Esophagus squamous epithelium (tissue), 5 donors: ENCODE measurements around the gene SPATA17. TPM values are rescaled to one million over a fixed set of nuclear protein-coding genes. Genes with fewer than 3 reads are reported as not detected.

Experiments
- DNase-seq: peaks from one replicate; lab custom pipeline; 2025; lab: John Stamatoyannopoulos, UW
- H3K27ac ChIP-seq, 4 donors: fragments of 200-600 bp; sonication (generic); one replicate each; pipeline ENCODE4 v1.5.1; 2016 to 2019; ENCODE audit warnings: mild to moderate bottlenecking in 1 of 4
- H3K27me3 ChIP-seq, 4 donors: fragments of 200-600 bp; sonication (generic); 1 replicate in 3 of 4; 2 replicates in 1 of 4; pipeline versions ENCODE4 v1.5.1 to v1.6.0; 2017 to 2021; ENCODE audit warnings: antibody characterized with exemption in 1 of 4
- H3K36me3 ChIP-seq, 3 donors: fragments of 200-600 bp; sonication (generic); one replicate each; pipeline ENCODE4 v1.5.1; 2016 to 2019
- H3K4me1 ChIP-seq, 3 donors: fragments of 200-600 bp; sonication (generic); one replicate each; pipeline ENCODE4 v1.5.1; 2017 to 2019
- H3K4me3 ChIP-seq, 4 donors: fragments of 200-600 bp; sonication (generic); 1 replicate in 3 of 4; 2 replicates in 1 of 4; pipeline ENCODE4 v1.5.1; 2016 to 2019; ENCODE audit warnings: mild to moderate bottlenecking in 2 of 4, moderate library complexity in 1 of 4
- H3K9me3 ChIP-seq, 3 donors: fragments of 200-600 bp; sonication (generic); one replicate each; pipeline ENCODE4 v1.5.1; 2016 to 2019
- POLR2A ChIP-seq, 4 donors: fragments of 450-650 bp; IDR thresholded peaks; one replicate each; pipeline ENCODE4 v1.6.1; 2017; ENCODE audit warnings: antibody characterized with exemption in 4 of 4, mild to moderate bottlenecking in 4 of 4, moderate library complexity in 3 of 4
- WGBS, 2 donors: methylation state at CpG; one replicate each; pipeline ENCODE4 v1.1.5; 2018; 5-methylcytosine and 5-hydroxymethylcytosine counted together
- intact Hi-C: fragments of 100-400 bp; cut with DNase I; formaldehyde crosslinking; loops from one replicate; pipeline ENCODE4 v1.15.0; 2022
- total RNA-seq, 4 donors: library from RNA; depleted of rRNA; stranded (reverse); fragments of >200 nt; gene quantifications; one replicate each; pipeline ENCODE4 v1.1.0, GENCODE V29; 2016
- TF ChIP-seq, protein P1 (sequence below), 6 experiments: fragments of 450-650 bp in 4 of 6; fragments of 200-600 bp in 2 of 6; sonication (generic) in 2 of 6; IDR thresholded peaks; one replicate each; pipeline ENCODE4 v1.5.1; 2016 to 2019; ENCODE audit warnings: antibody characterized with exemption in 6 of 6, mild to moderate bottlenecking in 4 of 6, moderate library complexity in 4 of 6
- donor health status: DM: yes; HTN: yes; CAD: no.

The SPATA17 gene
- total RNA-seq, 4 donors from 2014 or later: 0.11 to 0.19 (median 0.13) TPM; not detected in 1

DNA sequence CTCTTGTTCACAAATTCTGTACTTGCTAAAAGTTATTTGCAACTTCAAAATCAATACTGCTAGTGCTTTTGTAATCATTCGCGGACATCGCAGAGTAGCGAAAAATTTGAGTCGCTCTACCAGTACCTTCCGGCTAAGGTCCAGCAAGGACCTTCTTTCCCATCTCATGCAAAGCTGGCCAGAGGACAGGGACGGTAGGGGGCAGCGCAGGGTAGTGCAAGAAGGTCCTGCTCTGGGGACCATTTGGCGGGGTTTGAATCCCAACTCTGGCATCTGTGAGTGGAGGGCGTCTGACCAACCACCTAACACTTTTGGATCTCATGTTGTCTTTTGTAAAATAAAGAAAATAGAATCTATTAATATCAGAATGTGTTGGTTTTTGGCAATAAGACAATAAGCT lies 258.3 kb downstream of the SPATA17 start:
- no peaks in the 10 kb centered on the region for H3K36me3 ChIP-seq
- TF ChIP-seq, protein P1, sequence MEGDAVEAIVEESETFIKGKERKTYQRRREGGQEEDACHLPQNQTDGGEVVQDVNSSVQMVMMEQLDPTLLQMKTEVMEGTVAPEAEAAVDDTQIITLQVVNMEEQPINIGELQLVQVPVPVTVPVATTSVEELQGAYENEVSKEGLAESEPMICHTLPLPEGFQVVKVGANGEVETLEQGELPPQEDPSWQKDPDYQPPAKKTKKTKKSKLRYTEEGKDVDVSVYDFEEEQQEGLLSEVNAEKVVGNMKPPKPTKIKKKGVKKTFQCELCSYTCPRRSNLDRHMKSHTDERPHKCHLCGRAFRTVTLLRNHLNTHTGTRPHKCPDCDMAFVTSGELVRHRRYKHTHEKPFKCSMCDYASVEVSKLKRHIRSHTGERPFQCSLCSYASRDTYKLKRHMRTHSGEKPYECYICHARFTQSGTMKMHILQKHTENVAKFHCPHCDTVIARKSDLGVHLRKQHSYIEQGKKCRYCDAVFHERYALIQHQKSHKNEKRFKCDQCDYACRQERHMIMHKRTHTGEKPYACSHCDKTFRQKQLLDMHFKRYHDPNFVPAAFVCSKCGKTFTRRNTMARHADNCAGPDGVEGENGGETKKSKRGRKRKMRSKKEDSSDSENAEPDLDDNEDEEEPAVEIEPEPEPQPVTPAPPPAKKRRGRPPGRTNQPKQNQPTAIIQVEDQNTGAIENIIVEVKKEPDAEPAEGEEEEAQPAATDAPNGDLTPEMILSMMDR (IDR thresholded peaks at IDR 0.05): no peak
- TF ChIP-seq POLR2A (IDR thresholded peaks at IDR 0.05): no peak
- no peak for DNase-seq
- H3K9me3 ChIP-seq: no peaks in the 10 kb centered on the region
- intact Hi-C loops: no loop called here
- H3K4me1 ChIP-seq: no peaks in the 10 kb centered on the region
- WGBS, 2 donors: 69 to 72% methylated on average over 9 to 10 of the region's 10 CpGs
- no peaks in the 10 kb centered on the region for H3K27me3 ChIP-seq
- H3K27ac ChIP-seq: no peak overlapping the region
- H3K4me3 ChIP-seq: no peak overlapping the region

DNA sequence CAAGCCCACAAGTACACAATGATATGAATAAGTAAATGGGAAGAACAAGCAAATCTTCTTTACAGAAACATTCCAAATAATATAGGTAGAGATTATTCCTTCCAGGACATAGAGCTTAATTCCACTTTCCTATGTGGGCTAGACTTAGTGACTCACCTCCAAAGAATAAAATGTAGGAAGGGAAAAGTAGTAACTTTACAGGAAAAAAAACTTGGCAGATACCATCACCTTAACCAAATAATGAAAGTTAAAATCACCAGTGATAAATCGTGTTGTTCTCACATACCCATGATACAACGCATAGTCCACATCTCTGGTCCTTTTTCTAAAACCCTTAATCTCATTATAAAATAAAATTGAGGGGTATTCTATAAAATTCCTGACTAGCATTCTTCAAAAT lies 260.8 kb downstream of the SPATA17 start:
- 83 to 87% methylated on average over 2 of the region's 2 CpGs for WGBS, 2 donors
- no peak for DNase-seq
- TF ChIP-seq, protein P1 (IDR thresholded peaks at IDR 0.05): no peak
- TF ChIP-seq POLR2A (IDR thresholded peaks at IDR 0.05): no peak
- Histone ChIP-seq H3K27me3 (no peaks in the 10 kb centered on the region), H3K36me3 (no peaks in the 10 kb centered on the region), H3K9me3 (no peaks in the 10 kb centered on the region), H3K4me1 (no peaks in the 10 kb centered on the region), H3K27ac (no peak overlapping the region), H3K4me3 (no peak overlapping the region)
- intact Hi-C loops: no loop called here

DNA sequence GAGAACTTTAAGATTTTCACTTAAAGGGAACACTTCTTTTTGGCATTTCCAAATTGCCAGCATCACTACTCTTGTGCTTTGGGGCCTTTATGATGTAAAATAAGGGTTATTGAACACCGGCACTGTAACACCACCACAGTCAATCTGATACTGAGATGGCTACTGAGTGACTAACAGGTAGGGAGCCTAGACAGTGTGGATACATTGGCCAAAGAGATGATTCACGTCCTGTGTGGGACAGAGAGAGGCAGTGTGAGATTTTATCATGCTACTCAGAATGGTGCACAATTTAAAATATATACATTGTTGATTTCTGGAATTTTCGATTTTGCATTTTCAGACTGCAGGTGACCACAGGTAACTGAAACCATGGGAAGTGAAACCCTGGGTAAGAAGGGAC lies 261.6 kb downstream of the SPATA17 start:
- 57 to 59% methylated on average over 3 of the region's 3 CpGs for WGBS, 2 donors
- Histone ChIP-seq H3K27ac (no peak overlapping the region), H3K9me3 (no peaks in the 10 kb centered on the region), H3K4me1 (no peaks in the 10 kb centered on the region), H3K36me3 (no peaks in the 10 kb centered on the region), H3K4me3 (no peak overlapping the region), H3K27me3 (no peaks in the 10 kb centered on the region)
- TF ChIP-seq POLR2A (IDR thresholded peaks at IDR 0.05): no peak
- TF ChIP-seq, protein P1 (IDR thresholded peaks at IDR 0.05): no peak
- DNase-seq: no peak
- intact Hi-C loops: no loop called here

DNA sequence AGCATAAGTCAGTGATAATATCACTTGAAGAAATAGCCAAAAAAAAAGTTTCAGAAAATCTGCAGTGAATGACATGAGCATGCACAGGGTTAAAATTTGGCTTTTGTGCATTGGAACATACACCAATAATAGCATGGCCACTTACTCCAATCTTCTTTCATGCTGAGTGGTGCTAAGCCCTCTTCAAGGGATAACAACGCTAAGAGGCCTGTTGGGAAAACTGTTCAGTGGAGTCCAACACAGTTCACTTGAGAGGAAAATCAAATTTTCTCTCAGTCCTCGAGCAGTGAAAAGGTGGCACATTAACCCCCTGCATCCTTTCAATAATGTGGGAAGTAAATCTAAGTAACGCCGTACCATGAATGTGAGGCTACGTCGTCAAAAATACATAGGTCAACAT lies 264.7 kb downstream of the SPATA17 start:
- intact Hi-C loops: no loop called here
- TF ChIP-seq, protein P1 (IDR thresholded peaks at IDR 0.05): no peak
- TF ChIP-seq POLR2A (IDR thresholded peaks at IDR 0.05): no peak
- no peaks in the 10 kb centered on the region for H3K9me3 ChIP-seq
- H3K27me3 ChIP-seq: no peaks in the 10 kb centered on the region
- no peaks in the 10 kb centered on the region for H3K4me1 ChIP-seq
- 64 to 74% methylated on average over 6 of the region's 6 CpGs for WGBS, 2 donors
- no peak for DNase-seq
- no peaks in the 10 kb centered on the region for H3K36me3 ChIP-seq
- H3K4me3 ChIP-seq: no peak overlapping the region
- no peak overlapping the region for H3K27ac ChIP-seq

DNA sequence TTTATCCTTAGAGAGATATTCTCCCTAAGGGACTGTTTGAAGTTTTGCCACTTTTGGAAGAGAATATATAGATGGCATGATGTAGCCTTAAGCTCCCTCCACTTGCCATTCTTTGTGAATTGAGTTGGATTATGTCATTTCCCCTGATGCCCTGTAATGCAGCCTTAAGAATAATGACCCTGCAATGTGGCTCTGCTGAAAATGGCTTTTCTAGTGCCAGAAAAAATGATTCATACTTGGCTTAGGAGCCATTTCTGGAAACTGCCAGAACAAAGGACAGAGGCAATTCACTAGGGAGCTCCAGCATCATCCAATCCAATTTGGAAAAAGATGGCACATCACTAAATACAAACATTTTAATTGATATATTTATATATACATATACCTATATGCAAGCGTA lies 265.3 kb downstream of the SPATA17 start:
- no peak overlapping the region for H3K27ac ChIP-seq
- DNase-seq: no peak
- no peaks in the 10 kb centered on the region for H3K4me1 ChIP-seq
- no peaks in the 10 kb centered on the region for H3K36me3 ChIP-seq
- no peaks in the 10 kb centered on the region for H3K27me3 ChIP-seq
- intact Hi-C loops: no loop called here
- no peak overlapping the region for H3K4me3 ChIP-seq
- no peaks in the 10 kb centered on the region for H3K9me3 ChIP-seq
- TF ChIP-seq POLR2A (IDR thresholded peaks at IDR 0.05): no peak
- TF ChIP-seq, protein P1 (IDR thresholded peaks at IDR 0.05): no peak
- WGBS, 2 donors: 79 to 82% methylated on average over 1 of the region's 1 CpG
